Endothelial cell of hepatic sinusoid (primary cell): Measurements from ENCODE around the gene KATNB1.
"Not testable (repeated sequence)": the region's sequence is repeated elsewhere in the genome, so short reads cannot be mapped to it uniquely, and the experiment has no call there.

Experiments used
- in situ Hi-C: cut with HindIII; loops from 2 replicates; pipeline ENCODE4 v1.10.0; 2017; ENCODE audit warnings: low sequenced_read_pairs

Gene KATNB1

GRCh38 chr16:57700781-57701551 lies 34.6 kb upstream of the KATNB1 start:
- in situ Hi-C loops: loop anchor here (5.0 kb wide), 1 partner anchor 56 kb away; no protein-coding TSS in a partner anchor

GRCh38 chr16:57701759-57702371 lies 33.7 kb upstream of the KATNB1 start:
- in situ Hi-C loops: loop anchor here (5.0 kb wide), 1 partner anchor 55 kb away; no protein-coding TSS in a partner anchor

- in situ Hi-C loops: loop anchor here (5.0 kb wide), 1 partner anchor 54 kb away; no protein-coding TSS in a partner anchor
Measured at GRCh38 chr16:57703416-57704010, 32.1 kb upstream of the KATNB1 start.

- in situ Hi-C loops: loop anchor here (5.0 kb wide), 1 partner anchor 53 kb away; no protein-coding TSS in a partner anchor
Measured at GRCh38 chr16:57704011-57704904, 31.3 kb upstream of the KATNB1 start.

GRCh38 chr16:57704905-57705852 lies 30.4 kb upstream of the KATNB1 start:
- in situ Hi-C loops: loop anchor here (5.0 kb wide), 1 partner anchor 52 kb away; no protein-coding TSS in a partner anchor

GRCh38 chr16:57706717-57707116 lies 28.9 kb upstream of the KATNB1 start:
- in situ Hi-C loops: no loop called here

- in situ Hi-C loops: no loop called here
Measured at GRCh38 chr16:57707331-57707730, 28.2 kb upstream of the KATNB1 start.

GRCh38 chr16:57708168-57708567 lies 27.4 kb upstream of the KATNB1 start:
- in situ Hi-C loops: no loop called here

- in situ Hi-C loops: no loop called here
Measured at GRCh38 chr16:57709663-57710062, 25.9 kb upstream of the KATNB1 start.

- in situ Hi-C loops: no loop called here
Measured at GRCh38 chr16:57711346-57711745, 24.2 kb upstream of the KATNB1 start.

- in situ Hi-C loops: no loop called here
Measured at GRCh38 chr16:57711993-57712392, 23.6 kb upstream of the KATNB1 start.

- in situ Hi-C loops: not testable (repeated sequence)
Measured at GRCh38 chr16:57712569-57712968, 23.0 kb upstream of the KATNB1 start.

- in situ Hi-C loops: no loop called here
Measured at GRCh38 chr16:57713596-57713995, 22.0 kb upstream of the KATNB1 start.

- in situ Hi-C loops: no loop called here
Measured at GRCh38 chr16:57714047-57714446, 21.5 kb upstream of the KATNB1 start.

- in situ Hi-C loops: no loop called here
Measured at GRCh38 chr16:57720142-57720575, 15.4 kb upstream of the KATNB1 start.

- in situ Hi-C loops: no loop called here
Measured at GRCh38 chr16:57721356-57722209, 14.0 kb upstream of the KATNB1 start.

GRCh38 chr16:57722210-57722499 lies 13.4 kb upstream of the KATNB1 start:
- in situ Hi-C loops: no loop called here

- in situ Hi-C loops: no loop called here
Measured at GRCh38 chr16:57722651-57723050, 12.9 kb upstream of the KATNB1 start.

GRCh38 chr16:57723170-57723569 lies 12.4 kb upstream of the KATNB1 start:
- in situ Hi-C loops: no loop called here
